SK-N-SH treated with all-trans-retinoic acid at 6 μM for 48 hours (cell line): ENCODE results near the gene OTOF.

Source experiments
- ATAC-seq: fragments of 200-7000 bp; cut with Tn5 transposase; 3 replicates; pipeline ENCODE4 v1.9.1; 2020; ENCODE audit warnings: mild to moderate bottlenecking, moderate library complexity
- ARNTL ChIP-seq: fragments of 450-650 bp; formaldehyde crosslinking; IDR thresholded peaks from 2 replicates; pipeline ENCODE4 v1.5.0; 2020; ENCODE audit warnings: low read depth, mild to moderate bottlenecking, moderate library complexity, borderline replicate concordance
- BACH2 ChIP-seq: fragments of 250-450 bp; sonication (Bioruptor Pico); IDR thresholded peaks from 2 replicates; pipeline ENCODE4 v1.9.0; 2021; ENCODE audit warnings: mild to moderate bottlenecking, borderline replicate concordance
- ESRRG ChIP-seq: fragments of 250-450 bp; sonication (Bioruptor Pico); IDR thresholded peaks from 2 replicates; pipeline ENCODE4 v1.6.1; 2021; ENCODE audit warnings: mild to moderate bottlenecking
- GLIS3 ChIP-seq: fragments of 250-450 bp; sonication (Bioruptor Pico); IDR thresholded peaks from 2 replicates; pipeline ENCODE4 v1.5.0; 2020; ENCODE audit warnings: mild to moderate bottlenecking, moderate library complexity
- ISL1 ChIP-seq: fragments of 250-450 bp; sonication (Bioruptor Pico); IDR thresholded peaks from 2 replicates; pipeline ENCODE4 v2.1.2; 2022; ENCODE audit warnings: mild to moderate bottlenecking, moderate library complexity
- OSR1 ChIP-seq: fragments of 250-450 bp; sonication (Bioruptor Pico); IDR thresholded peaks from 2 replicates; pipeline ENCODE4 v1.8.0; 2022; ENCODE audit warnings: moderate library complexity, mild to moderate bottlenecking, inconsistent platforms
- PPARA ChIP-seq: fragments of 250-450 bp; sonication (Bioruptor Pico); IDR thresholded peaks from 2 replicates; pipeline ENCODE4 v1.5.0; 2020; ENCODE audit warnings: mild to moderate bottlenecking, borderline replicate concordance
- RARB ChIP-seq: fragments of 250-450 bp; sonication (Bioruptor Pico); IDR thresholded peaks from 2 replicates; pipeline ENCODE4 v1.8.0; 2021; ENCODE audit warnings: mild to moderate bottlenecking, moderate library complexity
- SNAI2 ChIP-seq: fragments of 250-450 bp; sonication (Bioruptor Pico); IDR thresholded peaks from 2 replicates; pipeline ENCODE4 v1.5.0; 2020; ENCODE audit warnings: mild to moderate bottlenecking, moderate library complexity
- TCF4 ChIP-seq: fragments of 250-450 bp; sonication (Bioruptor Pico); IDR thresholded peaks from 2 replicates; pipeline ENCODE4 v1.8.0; 2021; ENCODE audit warnings: mild to moderate bottlenecking, moderate library complexity, borderline replicate concordance
- TOX ChIP-seq: fragments of 250-450 bp; sonication (Bioruptor Pico); IDR thresholded peaks from 2 replicates; pipeline ENCODE4 v1.8.0; 2021; ENCODE audit warnings: mild to moderate bottlenecking, moderate library complexity, borderline replicate concordance
- ZC3H10 ChIP-seq: fragments of 250-450 bp; sonication (Bioruptor Pico); IDR thresholded peaks from 2 replicates; pipeline ENCODE4 v1.5.1; 2021; ENCODE audit warnings: mild to moderate bottlenecking, moderate library complexity
- ZFP3 ChIP-seq: fragments of 250-450 bp; sonication (Bioruptor Pico); IDR thresholded peaks from 2 replicates; pipeline ENCODE4 v1.5.0; 2020; ENCODE audit warnings: mild to moderate bottlenecking, moderate library complexity
- ZFP30 ChIP-seq: fragments of 450-650 bp; formaldehyde crosslinking; IDR thresholded peaks from 2 replicates; pipeline ENCODE4 v1.5.0; 2022; ENCODE audit warnings: mild to moderate bottlenecking, moderate library complexity
- ZNF70 ChIP-seq: fragments of 450-650 bp; formaldehyde crosslinking; IDR thresholded peaks from 2 replicates; pipeline ENCODE4 v1.5.0; 2020; ENCODE audit warnings: mild to moderate bottlenecking, moderate library complexity
- ZNF8 ChIP-seq: fragments of 450-650 bp; formaldehyde crosslinking; IDR thresholded peaks from 2 replicates; pipeline ENCODE4 v1.5.0; 2020; ENCODE audit warnings: mild to moderate bottlenecking, moderate library complexity
- TF ChIP-seq, protein P1 (sequence below): fragments of 250-450 bp; sonication (Bioruptor Pico); IDR thresholded peaks from 2 replicates; pipeline ENCODE4 v1.5.0; 2020; ENCODE audit warnings: mild to moderate bottlenecking, moderate library complexity
- TF ChIP-seq, protein P2 (sequence below): fragments of 250-450 bp; sonication (Bioruptor Pico); IDR thresholded peaks from 2 replicates; pipeline ENCODE4 v1.5.1; 2020; ENCODE audit warnings: low read depth, mild to moderate bottlenecking, moderate library complexity
- TF ChIP-seq, protein P3 (sequence below): fragments of 250-450 bp; sonication (Bioruptor Pico); IDR thresholded peaks from 2 replicates; pipeline ENCODE4 v1.8.0; 2021; ENCODE audit warnings: low read depth, mild to moderate bottlenecking, moderate library complexity, borderline replicate concordance
- TF ChIP-seq, protein P4 (sequence below): fragments of 250-450 bp; sonication (Bioruptor Pico); IDR thresholded peaks from 2 replicates; pipeline ENCODE4 v1.8.0; 2020; ENCODE audit warnings: mild to moderate bottlenecking, moderate library complexity, borderline replicate concordance
- TF ChIP-seq, protein P5 (sequence below): fragments of 250-450 bp; sonication (Bioruptor Pico); IDR thresholded peaks from 2 replicates; pipeline ENCODE4 v1.5.1; 2021; ENCODE audit warnings: mild to moderate bottlenecking, moderate library complexity

The OTOF gene

DNA sequence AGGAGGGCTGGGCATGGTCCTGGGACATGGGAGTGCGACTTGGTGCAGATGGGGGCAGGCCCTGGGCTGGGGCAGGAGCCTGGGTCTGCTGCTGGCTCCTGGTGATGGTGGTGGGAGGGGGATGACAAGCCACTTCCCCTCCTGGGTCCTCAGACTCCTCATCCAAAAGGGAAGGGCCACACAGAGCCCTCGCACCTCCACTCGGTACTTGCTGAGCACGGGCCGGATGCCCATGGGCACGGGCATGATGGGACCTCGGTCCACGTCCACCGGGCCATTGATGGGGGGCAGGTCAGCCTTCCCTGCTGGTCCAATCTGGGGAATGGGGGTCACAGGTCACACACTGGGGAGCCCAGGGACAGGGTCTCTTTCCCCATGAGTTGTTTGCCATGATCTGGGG lies 4.1 kb downstream of the OTOF start:
- TF ChIP-seq, protein P1, sequence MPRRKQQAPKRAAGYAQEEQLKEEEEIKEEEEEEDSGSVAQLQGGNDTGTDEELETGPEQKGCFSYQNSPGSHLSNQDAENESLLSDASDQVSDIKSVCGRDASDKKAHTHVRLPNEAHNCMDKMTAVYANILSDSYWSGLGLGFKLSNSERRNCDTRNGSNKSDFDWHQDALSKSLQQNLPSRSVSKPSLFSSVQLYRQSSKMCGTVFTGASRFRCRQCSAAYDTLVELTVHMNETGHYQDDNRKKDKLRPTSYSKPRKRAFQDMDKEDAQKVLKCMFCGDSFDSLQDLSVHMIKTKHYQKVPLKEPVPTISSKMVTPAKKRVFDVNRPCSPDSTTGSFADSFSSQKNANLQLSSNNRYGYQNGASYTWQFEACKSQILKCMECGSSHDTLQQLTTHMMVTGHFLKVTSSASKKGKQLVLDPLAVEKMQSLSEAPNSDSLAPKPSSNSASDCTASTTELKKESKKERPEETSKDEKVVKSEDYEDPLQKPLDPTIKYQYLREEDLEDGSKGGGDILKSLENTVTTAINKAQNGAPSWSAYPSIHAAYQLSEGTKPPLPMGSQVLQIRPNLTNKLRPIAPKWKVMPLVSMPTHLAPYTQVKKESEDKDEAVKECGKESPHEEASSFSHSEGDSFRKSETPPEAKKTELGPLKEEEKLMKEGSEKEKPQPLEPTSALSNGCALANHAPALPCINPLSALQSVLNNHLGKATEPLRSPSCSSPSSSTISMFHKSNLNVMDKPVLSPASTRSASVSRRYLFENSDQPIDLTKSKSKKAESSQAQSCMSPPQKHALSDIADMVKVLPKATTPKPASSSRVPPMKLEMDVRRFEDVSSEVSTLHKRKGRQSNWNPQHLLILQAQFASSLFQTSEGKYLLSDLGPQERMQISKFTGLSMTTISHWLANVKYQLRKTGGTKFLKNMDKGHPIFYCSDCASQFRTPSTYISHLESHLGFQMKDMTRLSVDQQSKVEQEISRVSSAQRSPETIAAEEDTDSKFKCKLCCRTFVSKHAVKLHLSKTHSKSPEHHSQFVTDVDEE (CRISPR knock-in tag), result no peak
- TF ChIP-seq GLIS3, result no peak
- TF ChIP-seq ESRRG (CRISPR knock-in tag), result no peak
- TF ChIP-seq, protein P2, sequence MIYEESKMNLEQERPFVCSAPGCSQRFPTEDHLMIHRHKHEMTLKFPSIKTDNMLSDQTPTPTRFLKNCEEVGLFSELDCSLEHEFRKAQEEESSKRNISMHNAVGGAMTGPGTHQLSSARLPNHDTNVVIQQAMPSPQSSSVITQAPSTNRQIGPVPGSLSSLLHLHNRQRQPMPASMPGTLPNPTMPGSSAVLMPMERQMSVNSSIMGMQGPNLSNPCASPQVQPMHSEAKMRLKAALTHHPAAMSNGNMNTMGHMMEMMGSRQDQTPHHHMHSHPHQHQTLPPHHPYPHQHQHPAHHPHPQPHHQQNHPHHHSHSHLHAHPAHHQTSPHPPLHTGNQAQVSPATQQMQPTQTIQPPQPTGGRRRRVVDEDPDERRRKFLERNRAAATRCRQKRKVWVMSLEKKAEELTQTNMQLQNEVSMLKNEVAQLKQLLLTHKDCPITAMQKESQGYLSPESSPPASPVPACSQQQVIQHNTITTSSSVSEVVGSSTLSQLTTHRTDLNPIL (CRISPR knock-in tag), result no peak
- TF ChIP-seq SNAI2 (CRISPR knock-in tag), result no peak
- ATAC-seq, result no peak

DNA sequence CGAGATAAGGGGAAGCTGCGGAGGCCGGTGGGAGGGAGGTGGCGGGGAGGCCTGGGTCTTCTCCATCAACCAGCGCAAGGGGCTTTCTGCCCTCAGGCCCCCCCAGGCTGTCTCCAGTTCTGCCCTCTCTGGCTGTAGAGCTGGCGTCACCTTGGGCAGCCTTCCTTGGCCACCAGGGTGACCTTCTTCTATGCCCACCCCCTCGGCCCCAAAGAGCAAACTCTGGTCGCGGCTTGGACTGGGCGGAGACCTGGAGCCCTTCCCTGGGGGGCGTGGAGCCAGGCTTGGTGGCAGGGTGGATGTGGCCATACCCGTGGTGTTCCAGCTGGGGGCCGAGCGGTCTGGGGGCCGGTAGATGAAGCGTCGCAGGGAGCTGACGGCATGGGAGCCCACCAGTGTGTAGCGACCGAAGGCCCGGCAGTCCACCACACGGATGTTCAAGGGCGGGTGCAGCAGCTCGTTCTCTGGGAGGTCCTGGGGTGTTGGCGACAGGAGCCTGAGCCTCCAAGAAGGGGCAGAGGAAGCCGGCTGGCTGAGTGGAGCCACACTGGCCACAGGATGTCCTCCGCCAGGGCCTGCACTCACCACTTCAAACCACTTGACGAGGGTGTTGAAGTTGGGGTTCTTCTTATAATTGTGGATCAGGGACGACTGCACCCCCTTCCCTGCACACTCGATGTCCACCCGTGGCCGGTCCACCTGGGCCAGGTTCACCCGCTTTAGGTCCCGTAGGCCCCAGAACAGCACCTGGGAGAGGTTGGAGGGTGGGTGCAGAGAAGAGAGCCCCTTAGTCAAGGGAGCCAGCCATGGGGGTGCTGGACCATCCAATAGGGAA lies 4.9 kb downstream of the OTOF start:
- no peak for TF ChIP-seq GLIS3
- no peak for TF ChIP-seq ZC3H10 (CRISPR knock-in tag)
- TF ChIP-seq ZNF8 (CRISPR knock-in tag), result no peak
- no peak for TF ChIP-seq ZFP30 (CRISPR knock-in tag)
- no peak for TF ChIP-seq PPARA
- TF ChIP-seq, protein P1 (CRISPR knock-in tag), result no peak
- no peak for TF ChIP-seq TCF4 (CRISPR knock-in tag)
- no peak for TF ChIP-seq SNAI2 (CRISPR knock-in tag)
- TF ChIP-seq ZFP3 (CRISPR knock-in tag), result no peak
- TF ChIP-seq ARNTL, result no peak
- TF ChIP-seq, protein P3, sequence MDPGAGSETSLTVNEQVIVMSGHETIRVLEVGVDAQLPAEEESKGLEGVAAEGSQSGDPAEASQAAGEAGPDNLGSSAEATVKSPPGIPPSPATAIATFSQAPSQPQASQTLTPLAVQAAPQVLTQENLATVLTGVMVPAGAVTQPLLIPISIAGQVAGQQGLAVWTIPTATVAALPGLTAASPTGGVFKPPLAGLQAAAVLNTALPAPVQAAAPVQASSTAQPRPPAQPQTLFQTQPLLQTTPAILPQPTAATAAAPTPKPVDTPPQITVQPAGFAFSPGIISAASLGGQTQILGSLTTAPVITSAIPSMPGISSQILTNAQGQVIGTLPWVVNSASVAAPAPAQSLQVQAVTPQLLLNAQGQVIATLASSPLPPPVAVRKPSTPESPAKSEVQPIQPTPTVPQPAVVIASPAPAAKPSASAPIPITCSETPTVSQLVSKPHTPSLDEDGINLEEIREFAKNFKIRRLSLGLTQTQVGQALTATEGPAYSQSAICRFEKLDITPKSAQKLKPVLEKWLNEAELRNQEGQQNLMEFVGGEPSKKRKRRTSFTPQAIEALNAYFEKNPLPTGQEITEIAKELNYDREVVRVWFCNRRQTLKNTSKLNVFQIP (CRISPR knock-in tag), result no peak
- TF ChIP-seq BACH2, result no peak
- no peak for TF ChIP-seq ISL1
- no peak for TF ChIP-seq TOX (CRISPR knock-in tag)
- no peak for TF ChIP-seq OSR1
- no peak for ATAC-seq

DNA sequence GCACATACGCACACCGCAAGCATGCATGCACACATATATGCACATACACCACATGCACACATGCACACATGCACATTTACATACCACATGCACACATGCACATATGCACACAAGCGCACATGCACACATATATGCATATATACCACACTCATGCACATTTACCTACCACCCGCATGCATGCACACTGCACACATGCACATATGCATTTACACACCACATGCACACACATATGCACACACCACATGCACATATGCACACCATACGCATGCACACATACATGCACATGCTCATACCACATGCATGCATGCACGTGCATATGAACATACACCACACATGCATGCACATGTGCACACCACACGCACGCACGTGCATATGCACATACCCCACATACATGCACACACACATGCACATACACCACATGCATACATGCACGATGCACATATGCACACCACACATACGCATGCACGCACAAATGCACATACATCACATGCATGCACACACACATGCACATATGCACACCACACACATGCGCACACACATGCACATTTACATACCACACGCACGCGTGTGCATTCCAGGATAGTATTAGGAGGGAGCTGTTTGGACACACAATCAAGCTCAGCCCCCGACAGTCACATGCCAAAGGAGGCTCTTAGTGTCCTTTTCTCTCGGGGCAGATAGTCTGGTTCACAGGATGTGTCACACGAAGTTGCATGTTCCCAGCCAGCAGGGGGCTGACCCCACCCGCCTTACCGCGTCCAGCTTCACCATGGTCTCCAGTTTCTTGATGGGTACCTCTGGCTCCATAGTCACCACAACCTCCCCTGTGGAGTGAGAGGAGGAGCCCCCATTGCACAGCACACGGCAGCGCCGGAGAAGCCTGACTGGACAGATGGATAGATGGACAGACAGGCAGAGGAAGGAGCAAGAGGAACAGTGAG lies 5.9 kb downstream of the OTOF start:
- ATAC-seq, result no peak
- TF ChIP-seq PPARA, result no peak
- TF ChIP-seq, protein P4, sequence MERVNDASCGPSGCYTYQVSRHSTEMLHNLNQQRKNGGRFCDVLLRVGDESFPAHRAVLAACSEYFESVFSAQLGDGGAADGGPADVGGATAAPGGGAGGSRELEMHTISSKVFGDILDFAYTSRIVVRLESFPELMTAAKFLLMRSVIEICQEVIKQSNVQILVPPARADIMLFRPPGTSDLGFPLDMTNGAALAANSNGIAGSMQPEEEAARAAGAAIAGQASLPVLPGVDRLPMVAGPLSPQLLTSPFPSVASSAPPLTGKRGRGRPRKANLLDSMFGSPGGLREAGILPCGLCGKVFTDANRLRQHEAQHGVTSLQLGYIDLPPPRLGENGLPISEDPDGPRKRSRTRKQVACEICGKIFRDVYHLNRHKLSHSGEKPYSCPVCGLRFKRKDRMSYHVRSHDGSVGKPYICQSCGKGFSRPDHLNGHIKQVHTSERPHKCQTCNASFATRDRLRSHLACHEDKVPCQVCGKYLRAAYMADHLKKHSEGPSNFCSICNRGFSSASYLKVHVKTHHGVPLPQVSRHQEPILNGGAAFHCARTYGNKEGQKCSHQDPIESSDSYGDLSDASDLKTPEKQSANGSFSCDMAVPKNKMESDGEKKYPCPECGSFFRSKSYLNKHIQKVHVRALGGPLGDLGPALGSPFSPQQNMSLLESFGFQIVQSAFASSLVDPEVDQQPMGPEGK (CRISPR knock-in tag), result no peak
- no peak for TF ChIP-seq ZFP30 (CRISPR knock-in tag)
- TF ChIP-seq SNAI2 (CRISPR knock-in tag), result no peak
- TF ChIP-seq ZNF70 (CRISPR knock-in tag), result no peak
- TF ChIP-seq, protein P2 (CRISPR knock-in tag), result no peak
- no peak for TF ChIP-seq ESRRG (CRISPR knock-in tag)
- TF ChIP-seq ZC3H10 (CRISPR knock-in tag), result no peak
- no peak for TF ChIP-seq RARB (CRISPR knock-in tag)
- no peak for TF ChIP-seq ARNTL
- TF ChIP-seq, protein P5, sequence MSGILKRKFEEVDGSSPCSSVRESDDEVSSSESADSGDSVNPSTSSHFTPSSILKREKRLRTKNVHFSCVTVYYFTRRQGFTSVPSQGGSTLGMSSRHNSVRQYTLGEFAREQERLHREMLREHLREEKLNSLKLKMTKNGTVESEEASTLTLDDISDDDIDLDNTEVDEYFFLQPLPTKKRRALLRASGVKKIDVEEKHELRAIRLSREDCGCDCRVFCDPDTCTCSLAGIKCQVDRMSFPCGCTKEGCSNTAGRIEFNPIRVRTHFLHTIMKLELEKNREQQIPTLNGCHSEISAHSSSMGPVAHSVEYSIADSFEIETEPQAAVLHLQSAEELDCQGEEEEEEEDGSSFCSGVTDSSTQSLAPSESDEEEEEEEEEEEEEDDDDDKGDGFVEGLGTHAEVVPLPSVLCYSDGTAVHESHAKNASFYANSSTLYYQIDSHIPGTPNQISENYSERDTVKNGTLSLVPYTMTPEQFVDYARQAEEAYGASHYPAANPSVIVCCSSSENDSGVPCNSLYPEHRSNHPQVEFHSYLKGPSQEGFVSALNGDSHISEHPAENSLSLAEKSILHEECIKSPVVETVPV, result no peak
- TF ChIP-seq BACH2, result no peak
- TF ChIP-seq GLIS3, result no peak
